CD4-positive, alpha-beta memory T cell (primary cell): ENCODE measurements around the gene NID2. TPM values are rescaled to one million over a fixed set of nuclear protein-coding genes. Genes with fewer than 3 reads are reported as not detected.

ENCODE experiments used
- CTCF ChIA-PET: fragments of 350-600 bp; sonication (Branson Sonifier 250); formaldehyde crosslinking; loops from one replicate; lab custom pipeline; 2021; ENCODE audit warnings: inconsistent platforms; ENCODE audit not compliant: partially characterized antibody; lab: Charles Lee
- POLR2A ChIA-PET: fragments of 350-600 bp; sonication (Branson Sonifier 250); formaldehyde crosslinking; loops from one replicate; lab custom pipeline; 2021; ENCODE audit not compliant: partially characterized antibody; lab: Charles Lee
- DNase-seq, 5 donors: peaks; one replicate each; pipeline versions ENCODE4 v3.0.0 to v3.0.0-alpha.2; 2020 to 2022; ENCODE audit warnings: mixed read lengths in 1 of 5
- H3K27ac ChIP-seq: one replicate; pipeline ENCODE4 v1.7.0; 2013; ENCODE audit warnings: low read depth, low read length
- H3K27me3 ChIP-seq: 2 replicates; pipeline ENCODE4 v1.7.0; 2013; ENCODE audit warnings: mild to moderate bottlenecking, low read length, moderate library complexity; ENCODE audit not compliant: insufficient read depth
- H3K36me3 ChIP-seq: 2 replicates; pipeline ENCODE4 v1.7.0; 2013; ENCODE audit warnings: mild to moderate bottlenecking, low read length, moderate library complexity; ENCODE audit not compliant: insufficient read depth
- H3K4me1 ChIP-seq: 2 replicates; pipeline ENCODE4 v1.7.0; 2013; ENCODE audit warnings: mild to moderate bottlenecking, low read length, moderate library complexity; ENCODE audit not compliant: insufficient read depth
- H3K4me3 ChIP-seq, 2 donors: one replicate each; pipeline ENCODE4 v1.7.0; 2013; ENCODE audit warnings: low read length in 2 of 2, mild to moderate bottlenecking in 1 of 2
- H3K9me3 ChIP-seq, 2 donors: one replicate each; pipeline ENCODE4 v1.7.0; 2013; ENCODE audit warnings: low read length in 2 of 2, control low read depth in 1 of 2; ENCODE audit not compliant: control insufficient read depth in 1 of 2
- H3K27ac Mint-ChIP-seq, 7 donors: one replicate each; pipeline ENCODE4 v1.8.0; 2020 to 2021; ENCODE audit warnings: mixed read lengths in 7 of 7, mild to moderate bottlenecking in 6 of 7, inconsistent platforms in 3 of 7, moderate library complexity in 3 of 7
- H3K27me3 Mint-ChIP-seq, 2 donors: one replicate each; pipeline ENCODE4 v1.8.0; 2020 to 2021; ENCODE audit warnings: mixed read lengths in 2 of 2
- H3K36me3 Mint-ChIP-seq, 2 donors: one replicate each; pipeline ENCODE4 v1.8.0; 2020 to 2021; ENCODE audit warnings: mixed read lengths in 2 of 2, inconsistent platforms in 1 of 2, mild to moderate bottlenecking in 1 of 2
- H3K4me1 Mint-ChIP-seq, 4 donors: one replicate each; pipeline ENCODE4 v1.8.0; 2020 to 2021; ENCODE audit warnings: mixed read lengths in 4 of 4, mild to moderate bottlenecking in 1 of 4
- H3K4me3 Mint-ChIP-seq, 8 donors: one replicate each; pipeline ENCODE4 v1.8.0; 2020 to 2021; ENCODE audit warnings: mixed read lengths in 8 of 8, mild to moderate bottlenecking in 7 of 8, moderate library complexity in 6 of 8, inconsistent platforms in 3 of 8
- H3K9me3 Mint-ChIP-seq, 8 donors: one replicate each; pipeline ENCODE4 v1.8.0; 2020 to 2021; ENCODE audit warnings: mixed read lengths in 8 of 8, mild to moderate bottlenecking in 5 of 8, inconsistent platforms in 3 of 8, moderate library complexity in 1 of 8
- intact Hi-C: fragments of 100-400 bp; cut with micrococcal nuclease; formaldehyde crosslinking; loops from one replicate; pipeline ENCODE4 v1.15.1; 2023
- polyA plus RNA-seq, 2 donors: library from polyadenylated mRNA; unstranded; fragments of 300-500 nt; fragmentation: Illumina TruSeq; gene quantifications; one replicate each; pipeline ENCODE4 v1.2.3, GENCODE V29; 2021
- total RNA-seq, 2 experiments: library from RNA; stranded (reverse); gene quantifications; one replicate each; pipeline ENCODE4 v1.2.3, GENCODE V29; 2021

NID2 gene
- total and polyA plus RNA-seq, 4 experiments from 2014 or later, result 0.34 to 0.37 TPM; not detected in 2

- Histone ChIP-seq H3K4me1 (peaks cover 39% of the 10 kb centered on the region), H3K27ac (no peak overlapping the region), H3K27me3 (peaks cover 25% of the 10 kb centered on the region), H3K9me3 (no peaks in the 10 kb centered on the region), H3K4me3 (no peak overlapping the region), H3K36me3 (no peaks in the 10 kb centered on the region)
- Mint-ChIP-seq H3K9me3 (peaks cover 0 to 5% (median 0%) of the 10 kb centered on the region in 8 donors), H3K4me3 (peak overlapping the region in 1 of 8 donors; percentile 5), H3K27ac (peak overlapping the region in 1 of 7 donors; percentile 5), H3K4me1 (peaks cover 11 to 43% (median 24%) of the 10 kb centered on the region in 4 donors), H3K36me3 (no peaks in the 10 kb centered on the region), H3K27me3 (peaks cover 28 to 30% of the 10 kb centered on the region in 2 donors)
- POLR2A ChIA-PET, result no interaction called here
- CTCF ChIA-PET, result interaction anchor here (1.0 to 1.3 kb wide), 3 partner anchors 9 to 203 kb away, joined by 3 read pairs; no protein-coding TSS in a partner anchor
- intact Hi-C loops, result no loop called here
- DNase-seq, result no peak
Measured at GRCh38 chr14:52071675-52072074, 2.8 kb upstream of the NID2 start.

- H3K9me3 Mint-ChIP-seq, result peaks cover 0 to 5% (median 0%) of the 10 kb centered on the region in 8 donors
- ChIA-PET POLR2A (no interaction called here), CTCF (no interaction called here)
- no peaks in the 10 kb centered on the region for H3K36me3 Mint-ChIP-seq
- Histone ChIP-seq H3K4me1 (peaks cover 39% of the 10 kb centered on the region), H3K4me3 (no peak overlapping the region), H3K9me3 (no peaks in the 10 kb centered on the region), H3K27ac (no peak overlapping the region), H3K36me3 (no peaks in the 10 kb centered on the region), H3K27me3 (peaks cover 25% of the 10 kb centered on the region)
- no peak for DNase-seq
- peak overlapping the region in 7 of 8 donors; percentile 46 to 86 (median 74) for H3K4me3 Mint-ChIP-seq
- intact Hi-C loops, result no loop called here
- peaks cover 11 to 43% (median 24%) of the 10 kb centered on the region in 4 donors for H3K4me1 Mint-ChIP-seq
- H3K27ac Mint-ChIP-seq, result no peak overlapping the region
- peaks cover 30 to 31% of the 10 kb centered on the region in 2 donors for H3K27me3 Mint-ChIP-seq
Measured at GRCh38 chr14:52070051-52070431, 1.2 kb upstream of the NID2 start.

GRCh38 chr14:52069307-52070050, 620 bp upstream of the NID2 start:
- peak in 1 of 5 donors; percentile 13 for DNase-seq
- peaks cover 11 to 43% (median 24%) of the 10 kb centered on the region in 4 donors for H3K4me1 Mint-ChIP-seq
- intact Hi-C loops, result no loop called here
- peaks cover 39% of the 10 kb centered on the region for H3K4me1 ChIP-seq
- no peaks in the 10 kb centered on the region for H3K36me3 ChIP-seq
- H3K27me3 ChIP-seq, result peaks cover 25% of the 10 kb centered on the region
- H3K27ac ChIP-seq, result no peak overlapping the region
- H3K9me3 Mint-ChIP-seq, result peaks cover 0 to 5% (median 0%) of the 10 kb centered on the region in 8 donors
- no peaks in the 10 kb centered on the region for H3K9me3 ChIP-seq
- H3K4me3 Mint-ChIP-seq, result peak overlapping the region; percentile 28 to 86 (median 68)
- peak overlapping the region in 1 of 2 donors; percentile 34 for H3K4me3 ChIP-seq
- H3K27me3 Mint-ChIP-seq, result peaks cover 30 to 31% of the 10 kb centered on the region in 2 donors
- no peaks in the 10 kb centered on the region for H3K36me3 Mint-ChIP-seq
- no peak overlapping the region for H3K27ac Mint-ChIP-seq
- POLR2A ChIA-PET, result interaction anchor here (0.8 kb wide), 1 partner anchor 222 kb away, joined by 3 read pairs; no protein-coding TSS in a partner anchor
- CTCF ChIA-PET, result interaction anchor here (1.5 kb wide), 1 partner anchor 106 kb away, joined by 4 read pairs; no protein-coding TSS in a partner anchor

GRCh38 chr14:52067873-52068614, 815 bp downstream of the NID2 start:
- Histone ChIP-seq H3K4me3 (peak overlapping the region; percentile 15 to 34), H3K27ac (no peak overlapping the region), H3K9me3 (no peaks in the 10 kb centered on the region), H3K36me3 (no peaks in the 10 kb centered on the region), H3K27me3 (peaks cover 25% of the 10 kb centered on the region), H3K4me1 (peaks cover 32% of the 10 kb centered on the region)
- H3K9me3 Mint-ChIP-seq, result no peaks in the 10 kb centered on the region
- peaks cover 7 to 38% (median 17%) of the 10 kb centered on the region in 4 donors for H3K4me1 Mint-ChIP-seq
- ChIA-PET CTCF (interaction anchor here (0.8 to 1.5 kb wide), 2 partner anchors 49 to 107 kb away, joined by 3 to 4 read pairs; no protein-coding TSS in a partner anchor), POLR2A (no interaction called here)
- H3K4me3 Mint-ChIP-seq, result peak overlapping the region; percentile 63 to 86 (median 76)
- H3K27ac Mint-ChIP-seq, result no peak overlapping the region
- no peaks in the 10 kb centered on the region for H3K36me3 Mint-ChIP-seq
- intact Hi-C loops, result no loop called here
- peaks cover 31 to 34% of the 10 kb centered on the region in 2 donors for H3K27me3 Mint-ChIP-seq
- peak in 1 of 5 donors; percentile 9 for DNase-seq

- ChIA-PET POLR2A (no interaction called here), CTCF (no interaction called here)
- DNase-seq, result no peak
- Mint-ChIP-seq H3K4me1 (peaks cover 3 to 16% (median 10%) of the 10 kb centered on the region in 4 donors), H3K36me3 (no peaks in the 10 kb centered on the region), H3K27me3 (peaks cover 9 to 20% of the 10 kb centered on the region in 2 donors), H3K27ac (no peak overlapping the region), H3K9me3 (no peaks in the 10 kb centered on the region), H3K4me3 (no peak overlapping the region)
- intact Hi-C loops, result no loop called here
- H3K9me3 ChIP-seq, result no peaks in the 10 kb centered on the region
- H3K27me3 ChIP-seq, result peaks cover 15% of the 10 kb centered on the region
- no peak overlapping the region for H3K4me3 ChIP-seq
- H3K4me1 ChIP-seq, result peaks cover 15% of the 10 kb centered on the region
- no peaks in the 10 kb centered on the region for H3K36me3 ChIP-seq
- no peak overlapping the region for H3K27ac ChIP-seq
Measured at GRCh38 chr14:52064174-52064573, 4.7 kb downstream of the NID2 start.

GRCh38 chr14:52063052-52063462, 5.8 kb downstream of the NID2 start:
- no peaks in the 10 kb centered on the region for H3K9me3 Mint-ChIP-seq
- H3K36me3 ChIP-seq, result no peaks in the 10 kb centered on the region
- no peak overlapping the region for H3K4me3 Mint-ChIP-seq
- intact Hi-C loops, result no loop called here
- no peaks in the 10 kb centered on the region for H3K36me3 Mint-ChIP-seq
- H3K9me3 ChIP-seq, result no peaks in the 10 kb centered on the region
- H3K4me1 Mint-ChIP-seq, result peaks cover 3 to 9% (median 5%) of the 10 kb centered on the region in 4 donors
- H3K27ac Mint-ChIP-seq, result no peak overlapping the region
- no peak for DNase-seq
- CTCF ChIA-PET, result interaction anchor here (0.8 to 1.2 kb wide), 2 partner anchors 8 to 19 kb away, joined by 3 read pairs; no protein-coding TSS in a partner anchor
- H3K27ac ChIP-seq, result no peak overlapping the region
- POLR2A ChIA-PET, result no interaction called here
- peaks cover 9 to 15% of the 10 kb centered on the region in 2 donors for H3K27me3 Mint-ChIP-seq
- H3K4me1 ChIP-seq, result peaks cover 7% of the 10 kb centered on the region
- H3K4me3 ChIP-seq, result no peak overlapping the region
- H3K27me3 ChIP-seq, result peaks cover 9% of the 10 kb centered on the region

GRCh38 chr14:52061890-52062289, 7.0 kb downstream of the NID2 start:
- intact Hi-C loops, result no loop called here
- Mint-ChIP-seq H3K4me3 (no peak overlapping the region), H3K9me3 (no peaks in the 10 kb centered on the region), H3K36me3 (no peaks in the 10 kb centered on the region), H3K4me1 (peaks cover 0 to 3% (median 0%) of the 10 kb centered on the region in 4 donors), H3K27me3 (peaks cover 4 to 8% of the 10 kb centered on the region in 2 donors), H3K27ac (no peak overlapping the region)
- Histone ChIP-seq H3K27ac (no peak overlapping the region), H3K9me3 (no peaks in the 10 kb centered on the region), H3K4me3 (no peak overlapping the region), H3K4me1 (no peaks in the 10 kb centered on the region), H3K27me3 (no peaks in the 10 kb centered on the region), H3K36me3 (no peaks in the 10 kb centered on the region)
- no peak for DNase-seq
- ChIA-PET POLR2A (no interaction called here), CTCF (interaction anchor here (1.2 kb wide), 1 partner anchor 17 kb away, joined by 3 read pairs; no protein-coding TSS in a partner anchor)
